Measurements from ENCODE around the gene ASB7. TPM values are rescaled to one million over a fixed set of nuclear protein-coding genes. Genes with fewer than 3 reads are reported as not detected.

ASB7 gene
- total RNA-seq, 1 donor from 2014 or later, result 14.6 TPM

- no peak for TF ChIP-seq CTCF (conservative IDR thresholded peaks at IDR 0.05)
- no peak for DNase-seq (ENCODE audit: extremely low spot score, unreplicated experiment)
- H3K36me3 Mint-ChIP-seq, result peaks cover 4% of the 10 kb centered on the region
- H3K9me3 Mint-ChIP-seq, result peaks cover 9% of the 10 kb centered on the region
- no peak overlapping the region for H3K27ac Mint-ChIP-seq
- no peak overlapping the region for H3K4me3 Mint-ChIP-seq
- peaks cover 11% of the 10 kb centered on the region for H3K27me3 Mint-ChIP-seq
- peaks cover 6% of the 10 kb centered on the region for H3K4me1 Mint-ChIP-seq (ENCODE audit: unreplicated experiment)
Observed at GRCh38 chr15:100686021-100686724, 83.8 kb downstream of the ASB7 start.

GRCh38 chr15:100686725-100687473 is 84.5 kb downstream of the ASB7 start:
- DNase-seq (ENCODE audit: extremely low spot score, unreplicated experiment), result no peak
- H3K9me3 Mint-ChIP-seq, result peaks cover 4% of the 10 kb centered on the region
- H3K36me3 Mint-ChIP-seq, result peaks cover under 1% of the 10 kb centered on the region
- H3K27ac Mint-ChIP-seq, result no peak overlapping the region
- no peak overlapping the region for H3K4me3 Mint-ChIP-seq
- H3K27me3 Mint-ChIP-seq, result peaks cover 9% of the 10 kb centered on the region
- H3K4me1 Mint-ChIP-seq (ENCODE audit: unreplicated experiment), result peaks cover 6% of the 10 kb centered on the region
- TF ChIP-seq CTCF (conservative IDR thresholded peaks at IDR 0.05), result no peak

GRCh38 chr15:100687582-100688141 is 85.3 kb downstream of the ASB7 start:
- peaks cover 7% of the 10 kb centered on the region for H3K27me3 Mint-ChIP-seq
- no peaks in the 10 kb centered on the region for H3K9me3 Mint-ChIP-seq
- no peak overlapping the region for H3K27ac Mint-ChIP-seq
- no peak for DNase-seq (ENCODE audit: extremely low spot score, unreplicated experiment)
- H3K4me3 Mint-ChIP-seq, result no peak overlapping the region
- TF ChIP-seq CTCF (conservative IDR thresholded peaks at IDR 0.05), result no peak
- H3K4me1 Mint-ChIP-seq (ENCODE audit: unreplicated experiment), result peaks cover 6% of the 10 kb centered on the region
- no peaks in the 10 kb centered on the region for H3K36me3 Mint-ChIP-seq

GRCh38 chr15:100688549-100689120 is 86.2 kb downstream of the ASB7 start:
- Mint-ChIP-seq H3K4me3 (no peak overlapping the region), H3K4me1 (ENCODE audit: unreplicated experiment) (peaks cover 6% of the 10 kb centered on the region), H3K9me3 (no peaks in the 10 kb centered on the region), H3K36me3 (no peaks in the 10 kb centered on the region), H3K27ac (no peak overlapping the region), H3K27me3 (peaks cover 10% of the 10 kb centered on the region)
- no peak for DNase-seq (ENCODE audit: extremely low spot score, unreplicated experiment)
- TF ChIP-seq CTCF (conservative IDR thresholded peaks at IDR 0.05), result no peak

GRCh38 chr15:100689131-100689899 is 86.9 kb downstream of the ASB7 start:
- Mint-ChIP-seq H3K27me3 (peaks cover 11% of the 10 kb centered on the region), H3K4me3 (no peak overlapping the region), H3K4me1 (ENCODE audit: unreplicated experiment) (peaks cover 10% of the 10 kb centered on the region), H3K36me3 (no peaks in the 10 kb centered on the region), H3K9me3 (no peaks in the 10 kb centered on the region), H3K27ac (no peak overlapping the region)
- no peak for TF ChIP-seq CTCF (conservative IDR thresholded peaks at IDR 0.05)
- DNase-seq (ENCODE audit: extremely low spot score, unreplicated experiment), result no peak
